ENCODE measurements around the gene ARPC2.

Gene ARPC2

GRCh38 chr2:218275371-218276072 is 58.5 kb downstream of the ARPC2 start:
- TF ChIP-seq POLR2A (IDR thresholded peaks at IDR 0.05; ENCODE audit: low read length): peak; percentile 25
- TF ChIP-seq GATA1 (IDR thresholded peaks at IDR 0.05; ENCODE audit: low read depth, low read length): no peak
- no peak for DNase-seq

GRCh38 chr2:218276986-218277755 is 60.2 kb downstream of the ARPC2 start:
- DNase-seq: no peak
- no peak for TF ChIP-seq GATA1 (IDR thresholded peaks at IDR 0.05; ENCODE audit: low read depth, low read length)
- no peak for TF ChIP-seq POLR2A (IDR thresholded peaks at IDR 0.05; ENCODE audit: low read length)

GRCh38 chr2:218277921-218278320 is 60.9 kb downstream of the ARPC2 start:
- no peak for TF ChIP-seq GATA1 (IDR thresholded peaks at IDR 0.05; ENCODE audit: low read depth, low read length)
- TF ChIP-seq POLR2A (IDR thresholded peaks at IDR 0.05; ENCODE audit: low read length): no peak
- no peak for DNase-seq

GRCh38 chr2:218278531-218279360 is 61.8 kb downstream of the ARPC2 start:
- no peak for DNase-seq
- no peak for TF ChIP-seq GATA1 (IDR thresholded peaks at IDR 0.05; ENCODE audit: low read depth, low read length)
- TF ChIP-seq POLR2A (IDR thresholded peaks at IDR 0.05; ENCODE audit: low read length): peak; percentile 30

- TF ChIP-seq GATA1 (IDR thresholded peaks at IDR 0.05; ENCODE audit: low read depth, low read length) (no peak), POLR2A (IDR thresholded peaks at IDR 0.05; ENCODE audit: low read length) (no peak)
- DNase-seq: no peak
Observed at GRCh38 chr2:218280260-218280870, 63.4 kb downstream of the ARPC2 start.

- TF ChIP-seq GATA1 (IDR thresholded peaks at IDR 0.05; ENCODE audit: low read depth, low read length) (no peak), POLR2A (IDR thresholded peaks at IDR 0.05; ENCODE audit: low read length) (no peak)
- DNase-seq: no peak
Observed at GRCh38 chr2:218281449-218281848, 64.5 kb downstream of the ARPC2 start.

GRCh38 chr2:218282173-218282991 is 65.4 kb downstream of the ARPC2 start:
- no peak for DNase-seq
- TF ChIP-seq POLR2A (IDR thresholded peaks at IDR 0.05; ENCODE audit: low read length) (no peak), GATA1 (IDR thresholded peaks at IDR 0.05; ENCODE audit: low read depth, low read length) (no peak)

GRCh38 chr2:218284106-218284811 is 67.3 kb downstream of the ARPC2 start:
- TF ChIP-seq POLR2A (IDR thresholded peaks at IDR 0.05; ENCODE audit: low read length): peak; percentile 29
- no peak for TF ChIP-seq GATA1 (IDR thresholded peaks at IDR 0.05; ENCODE audit: low read depth, low read length)
- DNase-seq: peak; percentile 72 to 85

GRCh38 chr2:218285604-218286003 is 68.6 kb downstream of the ARPC2 start:
- TF ChIP-seq POLR2A (IDR thresholded peaks at IDR 0.05; ENCODE audit: low read length) (no peak), GATA1 (IDR thresholded peaks at IDR 0.05; ENCODE audit: low read depth, low read length) (no peak)
- DNase-seq: no peak

GRCh38 chr2:218286570-218287459 is 69.8 kb downstream of the ARPC2 start:
- peak; percentile 98 to 99 for DNase-seq
- TF ChIP-seq GATA1 (IDR thresholded peaks at IDR 0.05; ENCODE audit: low read depth, low read length) (peak; percentile 63), POLR2A (IDR thresholded peaks at IDR 0.05; ENCODE audit: low read length) (peak; percentile 85)

GRCh38 chr2:218289639-218290315 is 72.8 kb downstream of the ARPC2 start:
- peak; percentile 88 for TF ChIP-seq POLR2A (IDR thresholded peaks at IDR 0.05; ENCODE audit: low read length)
- no peak for TF ChIP-seq GATA1 (IDR thresholded peaks at IDR 0.05; ENCODE audit: low read depth, low read length)
- DNase-seq: peak; percentile 56 to 67
